Mesendoderm (in vitro differentiated cells): ENCODE results near the gene ATP2B1.

ENCODE experiments used
- DNase-seq: peaks from one replicate; pipeline ENCODE4 v3.0.0; 2013
- H2AK5ac ChIP-seq: 2 replicates; pipeline ENCODE4 v1.6.1; 2013; ENCODE audit warnings: low read length, inconsistent platforms
- H2BK120ac ChIP-seq: 2 replicates; pipeline ENCODE4 v1.6.1; 2013; ENCODE audit warnings: low read depth, mild to moderate bottlenecking, low read length, moderate library complexity, mixed read lengths
- H2BK15ac ChIP-seq: replicated peaks from 2 replicates; pipeline ENCODE4 v1.6.1; 2013; ENCODE audit warnings: low read depth, mild to moderate bottlenecking, moderate library complexity
- H2BK5ac ChIP-seq: 2 replicates; pipeline ENCODE4 v1.6.1; 2013; ENCODE audit warnings: low read length, inconsistent platforms
- H3K18ac ChIP-seq: 2 replicates; pipeline ENCODE4 v1.6.1; 2013; ENCODE audit warnings: mild to moderate bottlenecking, low read length, mixed read lengths
- H3K23ac ChIP-seq: one replicate; pipeline ENCODE4 v1.6.1; 2013; ENCODE audit warnings: low read length
- H3K27ac ChIP-seq: 2 replicates; pipeline ENCODE4 v1.5.1; 2013; ENCODE audit warnings: low read depth, mild to moderate bottlenecking, inconsistent platforms, low read length, moderate library complexity
- H3K27me3 ChIP-seq: 2 replicates; pipeline ENCODE4 v1.6.1; 2013; ENCODE audit warnings: low read length, control low read depth, mild to moderate bottlenecking, inconsistent platforms; ENCODE audit not compliant: insufficient read depth, poor library complexity
- H3K36me3 ChIP-seq: 2 replicates; pipeline ENCODE4 v1.6.1; 2013; ENCODE audit warnings: low read length, inconsistent platforms; ENCODE audit not compliant: control insufficient read depth, insufficient read depth
- H3K4ac ChIP-seq: one replicate; pipeline ENCODE4 v1.6.1; 2013; ENCODE audit warnings: low read depth, mild to moderate bottlenecking, low read length, moderate library complexity
- H3K4me1 ChIP-seq: 2 replicates; pipeline ENCODE4 v1.6.1; 2013; ENCODE audit warnings: low read depth, low read length, inconsistent platforms; ENCODE audit not compliant: control insufficient read depth
- H3K4me2 ChIP-seq: 2 replicates; pipeline ENCODE4 v1.6.1; 2013; ENCODE audit warnings: low read length
- H3K4me3 ChIP-seq: 2 replicates; pipeline ENCODE4 v1.5.1; 2013; ENCODE audit warnings: mild to moderate bottlenecking, low read length
- H3K56ac ChIP-seq: one replicate; pipeline ENCODE4 v1.6.1; 2013; ENCODE audit warnings: low read length
- H3K79me1 ChIP-seq: 2 replicates; pipeline ENCODE4 v1.6.1; 2013; ENCODE audit warnings: low read length, inconsistent platforms
- H3K79me2 ChIP-seq: 2 replicates; pipeline ENCODE4 v1.6.1; 2013; ENCODE audit warnings: mild to moderate bottlenecking, low read length; ENCODE audit not compliant: control insufficient read depth, insufficient read depth
- H3K9ac ChIP-seq: 2 replicates; pipeline ENCODE4 v1.6.1; 2013; ENCODE audit warnings: low read length, inconsistent platforms
- H4K5ac ChIP-seq: one replicate; pipeline ENCODE4 v1.6.1; 2013; ENCODE audit warnings: low read length
- H4K8ac ChIP-seq: one replicate; pipeline ENCODE4 v1.6.1; 2013; ENCODE audit warnings: low read depth, mild to moderate bottlenecking, control low read depth, low read length, moderate library complexity
- WGBS: extraction: QIAGEN DNeasy Blood & Tissue Kit; methylation state at CpG from one replicate; pipeline ENCODE4 v1.1.7; 2013; ENCODE audit warnings: low lambda C conversion rate, missing lambda C conversion rate; ENCODE audit not compliant: insufficient coverage; ENCODE audit errors: extremely low coverage; 5-methylcytosine and 5-hydroxymethylcytosine counted together

ATP2B1 gene

DNA sequence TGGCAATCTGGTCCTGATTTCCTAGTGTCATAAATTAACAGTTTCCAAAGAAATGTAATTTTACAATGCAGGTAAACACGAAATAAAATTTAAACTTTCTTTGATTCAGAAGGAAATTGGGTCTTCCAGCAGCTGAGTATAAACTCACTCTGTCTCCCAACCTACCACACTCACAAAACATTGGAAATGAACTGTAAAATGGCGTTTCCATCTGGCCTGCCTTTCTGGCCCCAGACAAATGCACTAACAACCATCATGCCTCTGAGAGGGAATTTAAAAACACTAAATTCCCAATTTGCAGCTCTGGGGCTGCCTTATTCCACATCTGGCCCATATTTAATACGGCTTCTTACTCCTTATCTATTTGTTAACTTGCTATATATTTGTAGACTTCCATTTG, 19.3 kb downstream of the ATP2B1 start:
- no peak overlapping the region for H4K8ac ChIP-seq

DNA sequence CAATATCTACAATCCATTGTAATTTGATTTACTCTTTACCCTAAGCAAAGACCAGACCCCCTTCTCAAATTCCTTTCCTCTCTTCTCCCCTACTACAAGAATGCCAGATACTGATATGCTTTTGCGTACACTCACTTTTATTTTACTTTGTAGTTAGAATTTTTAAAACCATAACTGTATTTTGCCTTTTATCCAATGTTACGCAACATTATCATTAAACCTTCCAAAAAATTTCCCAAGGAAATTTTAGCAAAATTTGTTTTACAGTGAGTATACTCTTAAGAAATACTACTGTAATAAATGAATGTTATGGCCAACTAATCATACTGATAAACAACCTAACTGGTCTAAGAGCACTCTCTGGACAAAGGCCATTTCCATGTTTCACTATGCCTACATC, 22.3 kb downstream of the ATP2B1 start:
- H3K9ac ChIP-seq: no peak overlapping the region
- no peak overlapping the region for H4K8ac ChIP-seq
- H3K4ac ChIP-seq: no peak overlapping the region
- no peak overlapping the region for H3K4me3 ChIP-seq
- no peak overlapping the region for H3K56ac ChIP-seq
- no peak overlapping the region for H2AK5ac ChIP-seq
- H3K4me2 ChIP-seq: no peak overlapping the region
- no peak overlapping the region for H3K18ac ChIP-seq
- peaks cover 8% of the 10 kb centered on the region for H3K79me1 ChIP-seq
- H2BK120ac ChIP-seq: no peak overlapping the region
- no peak overlapping the region for H2BK5ac ChIP-seq
- DNase-seq: no peak
- H3K79me2 ChIP-seq: peaks cover 2% of the 10 kb centered on the region
- no peak overlapping the region for H4K5ac ChIP-seq
- no peaks in the 10 kb centered on the region for H3K27me3 ChIP-seq
- no peak overlapping the region for H3K23ac ChIP-seq
- 100% methylated on average over 1 of the region's 2 CpGs for WGBS
- H3K4me1 ChIP-seq: no peaks in the 10 kb centered on the region
- H3K36me3 ChIP-seq: no peaks in the 10 kb centered on the region
- H2BK15ac ChIP-seq: no peak overlapping the region
- H3K27ac ChIP-seq: no peak overlapping the region

More for the DNA sequence above, 19.3 kb downstream of the ATP2B1 start:
- Histone ChIP-seq H2BK5ac (no peak overlapping the region), H3K4me1 (no peaks in the 10 kb centered on the region), H3K23ac (no peak overlapping the region), H2BK15ac (no peak overlapping the region), H3K27ac (no peak overlapping the region), H3K4ac (no peak overlapping the region), H3K4me3 (no peak overlapping the region), H3K9ac (no peak overlapping the region), H3K79me1 (peaks cover 6% of the 10 kb centered on the region), H4K5ac (no peak overlapping the region), H3K27me3 (no peaks in the 10 kb centered on the region), H3K79me2 (peaks cover 3% of the 10 kb centered on the region), H2BK120ac (no peak overlapping the region), H3K56ac (no peak overlapping the region), H2AK5ac (no peak overlapping the region), H3K18ac (no peak overlapping the region), H3K36me3 (no peaks in the 10 kb centered on the region), H3K4me2 (no peak overlapping the region)
- no CpG with 5 or more reads among the region's 3 CpGs for WGBS
- no peak for DNase-seq

- no peak overlapping the region for H4K8ac ChIP-seq
- no peak overlapping the region for H2AK5ac ChIP-seq
- no peak overlapping the region for H3K4me3 ChIP-seq
- peaks cover 8% of the 10 kb centered on the region for H3K79me1 ChIP-seq
- H3K27ac ChIP-seq: no peak overlapping the region
- no peak overlapping the region for H3K23ac ChIP-seq
- no peak overlapping the region for H2BK15ac ChIP-seq
- H3K4me2 ChIP-seq: no peak overlapping the region
- no peak overlapping the region for H3K9ac ChIP-seq
- H3K36me3 ChIP-seq: no peaks in the 10 kb centered on the region
- no peak overlapping the region for H2BK5ac ChIP-seq
- peaks cover 2% of the 10 kb centered on the region for H3K79me2 ChIP-seq
- no peaks in the 10 kb centered on the region for H3K27me3 ChIP-seq
- no peak overlapping the region for H3K4ac ChIP-seq
- no peak for DNase-seq
- no peaks in the 10 kb centered on the region for H3K4me1 ChIP-seq
- H3K56ac ChIP-seq: no peak overlapping the region
- no peak overlapping the region for H3K18ac ChIP-seq
- H4K5ac ChIP-seq: no peak overlapping the region
- H2BK120ac ChIP-seq: no peak overlapping the region
These were observed 23.2 kb downstream of the ATP2B1 start for GRCh38 chr12:89685363-89685972.

DNA sequence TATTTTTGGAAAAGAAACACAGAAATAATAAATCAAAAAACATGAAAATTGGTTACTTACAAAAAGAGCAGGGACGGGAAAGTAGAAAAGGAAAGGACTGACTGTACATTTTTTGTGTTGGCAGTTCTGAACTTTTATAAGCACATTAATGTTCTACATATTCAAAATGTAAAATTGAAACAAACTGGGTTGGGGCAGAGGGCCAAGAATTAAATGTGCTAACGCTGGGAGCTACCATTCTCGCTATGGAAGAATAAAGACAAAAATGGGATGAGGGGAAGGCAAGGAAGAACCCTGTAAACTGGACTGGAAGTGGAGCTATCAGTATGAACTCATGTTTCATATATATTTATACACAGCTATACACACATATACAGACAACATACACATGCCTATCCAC, 24.5 kb downstream of the ATP2B1 start:
- Histone ChIP-seq H3K36me3 (no peaks in the 10 kb centered on the region), H3K4me1 (no peaks in the 10 kb centered on the region), H4K5ac (no peak overlapping the region), H3K4me2 (no peak overlapping the region), H4K8ac (no peak overlapping the region), H3K27me3 (no peaks in the 10 kb centered on the region), H2AK5ac (no peak overlapping the region), H3K4me3 (no peak overlapping the region), H3K79me1 (peaks cover 11% of the 10 kb centered on the region), H3K79me2 (peaks cover 5% of the 10 kb centered on the region), H3K23ac (no peak overlapping the region), H3K27ac (no peak overlapping the region), H3K56ac (no peak overlapping the region), H3K18ac (no peak overlapping the region), H2BK120ac (no peak overlapping the region), H2BK15ac (no peak overlapping the region), H2BK5ac (no peak overlapping the region), H3K9ac (no peak overlapping the region), H3K4ac (no peak overlapping the region)
- no peak for DNase-seq
- whole genome bisulfite sequencing: no CpG with 5 or more reads among the region's 3 CpGs

DNA sequence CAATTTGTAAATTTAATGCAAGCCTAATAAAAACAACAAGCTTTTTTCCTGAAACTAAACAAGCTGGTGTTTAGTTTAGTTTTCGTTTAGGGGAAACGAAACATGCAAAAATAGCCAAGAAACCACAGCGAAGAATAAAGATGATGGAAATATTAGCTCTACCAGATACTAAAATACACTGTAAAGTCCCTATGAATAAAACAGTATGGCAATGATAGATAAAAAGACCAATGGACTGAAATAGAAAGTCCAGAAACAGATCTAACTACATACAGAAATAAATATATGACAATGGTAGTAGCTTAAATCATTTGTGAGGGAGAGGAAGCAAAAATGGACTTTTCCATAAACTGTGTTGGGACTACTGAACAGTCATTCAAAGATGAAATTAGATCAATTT, 26.4 kb downstream of the ATP2B1 start:
- DNase-seq: no peak
- no peaks in the 10 kb centered on the region for H3K4me1 ChIP-seq
- H3K18ac ChIP-seq: no peak overlapping the region
- no peak overlapping the region for H3K9ac ChIP-seq
- no peak overlapping the region for H3K4me3 ChIP-seq
- H3K4me2 ChIP-seq: no peak overlapping the region
- H4K8ac ChIP-seq: no peak overlapping the region
- no peak overlapping the region for H3K56ac ChIP-seq
- no peak overlapping the region for H2BK120ac ChIP-seq
- no peak overlapping the region for H2BK5ac ChIP-seq
- no peaks in the 10 kb centered on the region for H3K36me3 ChIP-seq
- H2AK5ac ChIP-seq: no peak overlapping the region
- no peak overlapping the region for H2BK15ac ChIP-seq
- H3K79me2 ChIP-seq: peaks cover 5% of the 10 kb centered on the region
- H3K27me3 ChIP-seq: no peaks in the 10 kb centered on the region
- no CpG with 5 or more reads among the region's 3 CpGs for WGBS
- no peak overlapping the region for H3K4ac ChIP-seq
- H3K79me1 ChIP-seq: peaks cover 12% of the 10 kb centered on the region
- no peak overlapping the region for H4K5ac ChIP-seq
- H3K27ac ChIP-seq: no peak overlapping the region
- no peak overlapping the region for H3K23ac ChIP-seq

DNA sequence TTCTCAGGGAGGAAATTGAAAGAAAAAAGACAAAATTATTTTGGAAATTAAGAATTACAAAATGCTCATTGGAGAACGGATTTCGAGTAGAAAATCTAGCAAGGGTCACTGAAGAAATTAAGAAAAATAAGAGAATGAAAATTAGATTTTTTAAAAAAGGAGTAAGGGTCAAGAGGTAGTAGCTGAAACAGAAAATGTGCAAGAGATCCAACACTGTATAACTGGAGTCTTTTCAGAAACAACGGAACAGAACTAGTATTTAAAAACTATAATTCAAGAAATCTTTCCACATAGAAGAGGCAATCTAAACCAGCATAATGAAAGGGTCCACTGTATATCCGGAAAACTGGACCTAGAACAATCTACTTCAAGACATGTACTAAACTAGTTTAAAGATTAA, 28.2 kb downstream of the ATP2B1 start:
- Histone ChIP-seq H2AK5ac (no peak overlapping the region), H3K9ac (no peak overlapping the region), H3K4me2 (no peak overlapping the region), H2BK5ac (no peak overlapping the region), H2BK15ac (no peak overlapping the region), H3K36me3 (no peaks in the 10 kb centered on the region), H3K27ac (no peak overlapping the region), H3K4ac (no peak overlapping the region), H3K79me1 (peaks cover 10% of the 10 kb centered on the region), H3K56ac (no peak overlapping the region), H4K5ac (no peak overlapping the region), H3K27me3 (no peaks in the 10 kb centered on the region), H3K4me1 (no peaks in the 10 kb centered on the region), H3K23ac (no peak overlapping the region), H3K18ac (no peak overlapping the region), H4K8ac (no peak overlapping the region), H3K4me3 (no peak overlapping the region), H2BK120ac (no peak overlapping the region), H3K79me2 (peaks cover 5% of the 10 kb centered on the region)
- DNase-seq: no peak
- no CpG with 5 or more reads among the region's 4 CpGs for WGBS
